ENCODE data around the gene CIZ1.

CIZ1 gene

DNA sequence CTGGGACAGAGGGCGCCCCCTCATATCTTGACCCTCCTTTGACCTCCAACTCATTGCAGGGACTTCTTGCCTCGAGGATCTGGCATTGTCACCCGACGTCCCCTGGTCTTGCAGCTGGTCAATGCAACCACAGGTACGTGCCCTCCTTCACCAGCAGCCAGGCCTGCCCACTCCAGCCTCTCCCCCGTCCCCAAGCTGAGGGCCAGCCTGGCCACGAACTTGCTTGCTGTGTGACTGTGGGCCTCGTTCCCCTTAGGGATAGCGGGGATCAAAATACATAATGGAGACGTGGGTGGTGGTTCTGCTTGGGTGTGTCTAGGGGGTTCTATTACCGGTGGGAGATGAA is 26.8 kb upstream of the CIZ1 start:
- TF ChIP-seq, protein P1, sequence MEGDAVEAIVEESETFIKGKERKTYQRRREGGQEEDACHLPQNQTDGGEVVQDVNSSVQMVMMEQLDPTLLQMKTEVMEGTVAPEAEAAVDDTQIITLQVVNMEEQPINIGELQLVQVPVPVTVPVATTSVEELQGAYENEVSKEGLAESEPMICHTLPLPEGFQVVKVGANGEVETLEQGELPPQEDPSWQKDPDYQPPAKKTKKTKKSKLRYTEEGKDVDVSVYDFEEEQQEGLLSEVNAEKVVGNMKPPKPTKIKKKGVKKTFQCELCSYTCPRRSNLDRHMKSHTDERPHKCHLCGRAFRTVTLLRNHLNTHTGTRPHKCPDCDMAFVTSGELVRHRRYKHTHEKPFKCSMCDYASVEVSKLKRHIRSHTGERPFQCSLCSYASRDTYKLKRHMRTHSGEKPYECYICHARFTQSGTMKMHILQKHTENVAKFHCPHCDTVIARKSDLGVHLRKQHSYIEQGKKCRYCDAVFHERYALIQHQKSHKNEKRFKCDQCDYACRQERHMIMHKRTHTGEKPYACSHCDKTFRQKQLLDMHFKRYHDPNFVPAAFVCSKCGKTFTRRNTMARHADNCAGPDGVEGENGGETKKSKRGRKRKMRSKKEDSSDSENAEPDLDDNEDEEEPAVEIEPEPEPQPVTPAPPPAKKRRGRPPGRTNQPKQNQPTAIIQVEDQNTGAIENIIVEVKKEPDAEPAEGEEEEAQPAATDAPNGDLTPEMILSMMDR (IDR thresholded peaks at IDR 0.05; ENCODE audit: control extremely low read depth, extremely low read depth, low read depth, missing control alignments): no peak
- POLR2A ChIA-PET: interaction anchor here (0.6 kb wide), 1 partner anchor 27 kb away, joined by 3 read pairs; no protein-coding TSS in a partner anchor
- DNase-seq (ENCODE audit: extremely low spot score): no peak
- CTCF ChIA-PET: interaction anchor here (1.1 to 5.0 kb wide), 4 partner anchors 11 to 77 kb away, joined by 3 to 16 read pairs (median 6); partner anchors contain the start of gene DNM1

DNA sequence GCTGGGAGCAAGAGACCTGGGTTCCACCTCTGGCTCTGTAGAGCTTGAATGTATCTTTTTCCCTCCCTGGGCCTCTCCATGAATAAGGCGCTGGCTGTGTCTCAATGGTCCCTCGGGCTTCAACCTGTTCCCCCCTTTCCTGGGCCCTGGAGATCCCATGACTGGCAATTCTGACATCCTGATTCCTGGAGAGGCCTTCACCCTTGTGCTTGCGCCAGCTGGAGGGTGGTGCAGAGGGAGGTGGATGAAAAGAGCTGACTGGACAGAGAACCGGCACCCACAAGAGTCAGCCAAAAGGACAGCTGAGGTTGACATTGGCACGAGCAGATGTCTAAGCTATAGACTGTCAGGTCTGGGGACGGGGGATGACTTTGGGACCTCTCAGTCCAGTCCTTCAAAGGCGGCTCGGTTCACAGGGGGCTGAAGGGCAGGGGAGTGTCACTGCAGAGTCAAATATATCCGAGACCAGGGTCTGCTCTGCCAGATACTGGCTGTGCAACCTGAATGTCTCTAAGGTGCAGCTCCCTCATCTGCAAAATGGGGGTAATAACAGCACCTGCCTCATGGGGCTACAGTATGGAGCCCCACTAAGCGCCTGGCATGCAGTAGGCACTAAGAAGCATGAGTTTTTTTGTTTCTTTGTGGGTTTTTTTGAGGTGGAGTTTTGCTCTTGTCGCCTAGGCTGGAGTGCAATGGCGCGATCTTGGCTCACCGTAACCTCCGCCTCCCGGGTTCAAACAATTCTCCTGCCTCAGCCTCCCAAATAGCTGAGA is 25.6 kb upstream of the CIZ1 start:
- TF ChIP-seq, protein P1 (IDR thresholded peaks at IDR 0.05; ENCODE audit: control extremely low read depth, extremely low read depth, low read depth, missing control alignments): no peak
- no peak for DNase-seq (ENCODE audit: extremely low spot score)
- ChIA-PET CTCF (interaction anchor here (1.1 to 5.0 kb wide), 3 partner anchors 10 to 17 kb away, joined by 3 to 16 read pairs (median 10); partner anchors contain the start of gene DNM1), POLR2A (no interaction called here)

GRCh38 chr9:128215491-128216409 is 24.4 kb upstream of the CIZ1 start:
- CTCF ChIA-PET: interaction anchor here (1.0 to 5.0 kb wide), 4 partner anchors 9 to 39 kb away, joined by 3 to 16 read pairs (median 8); no protein-coding TSS in a partner anchor
- POLR2A ChIA-PET: no interaction called here
- TF ChIP-seq, protein P1 (IDR thresholded peaks at IDR 0.05; ENCODE audit: control extremely low read depth, extremely low read depth, low read depth, missing control alignments): no peak
- DNase-seq (ENCODE audit: extremely low spot score): no peak

DNA sequence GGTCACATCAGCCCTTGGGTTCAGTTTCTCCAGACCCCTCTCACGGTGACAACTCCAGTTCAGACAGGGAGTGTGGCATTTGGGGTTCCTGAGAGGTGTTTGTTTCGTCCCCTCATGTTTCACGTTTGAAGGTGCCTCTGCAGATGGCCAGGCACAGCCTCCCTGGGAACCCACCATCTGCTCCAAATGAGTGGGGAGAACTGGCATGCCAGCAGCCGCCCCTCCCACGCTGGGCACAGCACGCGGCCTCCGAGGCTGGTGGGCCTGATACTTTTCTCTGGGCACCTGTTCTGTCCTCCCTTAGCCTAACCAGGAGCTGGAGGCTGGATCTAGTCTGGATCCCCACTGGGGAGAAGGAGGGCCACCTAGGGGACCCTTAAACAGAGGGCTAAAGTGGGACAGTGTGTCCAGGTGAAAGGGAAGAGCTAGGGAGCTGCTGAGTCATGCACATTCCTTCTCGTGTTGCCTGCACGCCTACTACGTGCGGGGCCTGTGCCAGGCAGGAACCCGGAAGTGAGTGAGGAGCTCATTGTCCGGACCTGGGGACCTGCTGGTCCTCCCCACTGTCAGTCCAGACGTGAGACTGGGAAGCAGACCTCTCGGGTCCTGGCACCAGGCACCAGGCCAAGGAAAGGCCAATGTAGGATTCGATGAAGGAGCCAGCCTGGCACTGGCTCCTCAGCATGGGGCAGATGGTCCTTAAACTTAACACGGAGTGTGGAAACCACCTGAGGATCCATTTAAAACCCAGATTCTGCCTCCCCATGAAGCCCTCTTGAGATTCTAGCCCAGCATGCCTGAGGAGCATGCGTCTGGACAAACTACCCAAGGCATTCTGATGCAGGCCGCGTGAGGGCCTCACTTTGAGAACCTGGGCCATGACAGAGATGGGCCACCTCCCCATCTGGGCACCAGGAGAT is 23.5 kb upstream of the CIZ1 start:
- TF ChIP-seq, protein P1 (IDR thresholded peaks at IDR 0.05; ENCODE audit: control extremely low read depth, extremely low read depth, low read depth, missing control alignments): no peak
- POLR2A ChIA-PET: no interaction called here
- no peak for DNase-seq (ENCODE audit: extremely low spot score)
- CTCF ChIA-PET: interaction anchor here (1.0 to 5.0 kb wide), 4 partner anchors 8 to 40 kb away, joined by 3 to 16 read pairs (median 8); no protein-coding TSS in a partner anchor

DNA sequence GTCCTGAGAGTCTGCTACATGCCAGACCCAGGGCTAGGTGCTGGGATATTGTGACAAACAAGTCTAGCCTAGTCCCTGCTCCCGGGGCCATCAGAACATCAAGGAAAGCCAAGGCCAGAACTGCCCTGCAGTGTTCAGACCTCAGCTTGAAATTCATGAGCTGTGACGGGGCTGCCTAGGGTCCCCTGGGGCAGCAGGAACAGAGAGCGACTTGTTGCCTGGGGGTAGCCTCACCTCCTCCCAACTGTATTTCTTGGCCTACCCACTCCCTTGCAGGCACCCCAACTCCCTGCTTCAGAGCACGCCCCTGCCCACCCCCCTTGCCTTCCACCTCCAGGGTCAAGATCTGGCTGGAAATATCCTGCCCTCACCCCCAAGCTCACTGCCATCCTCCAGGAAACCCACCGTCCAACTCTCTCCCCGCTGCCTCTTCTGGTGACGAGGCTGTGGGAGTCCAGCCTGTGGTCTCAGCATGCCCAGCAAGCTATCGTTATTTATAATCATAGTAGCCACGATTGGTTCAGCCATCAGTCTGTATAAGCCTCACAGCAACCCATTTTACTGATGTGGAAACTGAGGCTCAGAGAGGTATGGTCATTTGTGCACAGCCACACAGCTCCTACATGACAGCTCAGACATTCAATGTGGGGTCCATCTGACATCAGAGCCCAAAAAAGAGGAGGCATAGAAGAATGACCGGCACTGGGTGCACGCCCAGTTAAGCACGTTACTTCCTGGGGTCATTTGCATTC is 22.6 kb upstream of the CIZ1 start:
- TF ChIP-seq, protein P1 (IDR thresholded peaks at IDR 0.05; ENCODE audit: control extremely low read depth, extremely low read depth, low read depth, missing control alignments): no peak
- ChIA-PET CTCF (interaction anchor here (1.8 to 5.0 kb wide), 3 partner anchors 10 to 41 kb away, joined by 6 to 16 read pairs (median 7); partner anchors contain the start of gene DNM1), POLR2A (no interaction called here)
- no peak for DNase-seq (ENCODE audit: extremely low spot score)
